Esophagus muscularis mucosa (tissue), 4 donors: ENCODE data around the gene HOXD4. TPM values are rescaled to one million over a fixed set of nuclear protein-coding genes. Genes with fewer than 3 reads are reported as not detected.
A peak's percentile ranks its signal among the peaks of the same experiment; 100 is the strongest.

Experiments used
- DNase-seq: peaks from one replicate; pipeline ENCODE4 v3.0.0-alpha.2; 2017; ENCODE audit errors: extremely low spot score
- H3K27ac ChIP-seq, 4 donors: fragments of 200-600 bp; sonication (generic); replicated peaks in 1 of 4; 1 replicate in 3 of 4; 2 replicates in 1 of 4; pipeline ENCODE4 v1.5.1; 2016 to 2019; ENCODE audit warnings: mild to moderate bottlenecking in 1 of 4
- H3K27me3 ChIP-seq, 4 donors: fragments of 200-600 bp; sonication (generic); one replicate each; pipeline versions ENCODE4 v1.5.1 to v1.6.0; 2016 to 2019
- H3K36me3 ChIP-seq, 4 donors: fragments of 200-600 bp; sonication (generic); one replicate each; pipeline ENCODE4 v1.5.1; 2016 to 2019
- H3K4me1 ChIP-seq, 4 donors: fragments of 200-600 bp; sonication (generic); one replicate each; pipeline ENCODE4 v1.5.1; 2016 to 2019
- H3K4me3 ChIP-seq, 4 donors: fragments of 200-600 bp; sonication (generic); 1 replicate in 2 of 4; 2 replicates in 2 of 4; pipeline ENCODE4 v1.5.1; 2016 to 2019; ENCODE audit warnings: mild to moderate bottlenecking in 4 of 4, moderate library complexity in 1 of 4
- H3K9me3 ChIP-seq, 4 donors: fragments of 200-600 bp; sonication (generic); 1 replicate in 3 of 4; 2 replicates in 1 of 4; pipeline ENCODE4 v1.5.1; 2016 to 2019
- CTCF ChIP-seq, 3 experiments: fragments of 200-600 bp in 2 of 3; fragments of 450-650 bp in 1 of 3; sonication (generic) in 2 of 3; IDR thresholded peaks; one replicate each; pipeline ENCODE4 v1.5.1; 2017 to 2019; ENCODE audit warnings: antibody characterized with exemption in 3 of 3, mild to moderate bottlenecking in 2 of 3, moderate library complexity in 1 of 3
- EP300 ChIP-seq: sonication (generic); formaldehyde crosslinking; IDR thresholded peaks from one replicate; pipeline ENCODE4 v1.6.1; 2017; ENCODE audit warnings: antibody characterized with exemption
- POLR2A ChIP-seq: fragments of 450-650 bp; IDR thresholded peaks from one replicate; pipeline ENCODE4 v1.6.1; 2017; ENCODE audit warnings: antibody characterized with exemption, moderate library complexity, mild to moderate bottlenecking, low read depth
- POLR2AphosphoS5 ChIP-seq, 2 donors: sonication (generic); formaldehyde crosslinking; IDR thresholded peaks; one replicate each; pipeline ENCODE4 v1.6.1; 2017; ENCODE audit warnings: antibody characterized with exemption in 2 of 2
- WGBS: methylation state at CpG from one replicate; pipeline ENCODE4 v1.1.5; 2018; 5-methylcytosine and 5-hydroxymethylcytosine counted together
- intact Hi-C: fragments of 100-400 bp; cut with DNase I; formaldehyde crosslinking; loops from one replicate; pipeline ENCODE4 v1.15.1; 2023
- total RNA-seq, 4 donors: library from RNA; depleted of rRNA; stranded (reverse); fragments of >200 nt; gene quantifications; one replicate each; pipeline versions ENCODE4 v1.1.0 to v1.2.1, GENCODE V29; 2016

The HOXD4 gene
- total RNA-seq, 4 donors from 2014 or later: 0.66 to 2.9 (median 1.9) TPM

GRCh38 chr2:176130147-176130956 is 21.0 kb upstream of the HOXD4 start:
- peak overlapping the region; percentile 56 to 78 (median 71) for H3K27ac ChIP-seq
- H3K4me1 ChIP-seq: peaks cover 14 to 49% (median 26%) of the 10 kb centered on the region in 4 donors
- peak overlapping the region; percentile 52 to 61 (median 53) for H3K4me3 ChIP-seq
- no peak for DNase-seq
- no peaks in the 10 kb centered on the region for H3K9me3 ChIP-seq
- peaks cover 0 to 100% (median 73%) of the 10 kb centered on the region in 4 donors for H3K27me3 ChIP-seq
- H3K36me3 ChIP-seq: no peaks in the 10 kb centered on the region
- intact Hi-C loops: no loop called here
- 6% methylated on average over 4 of the region's 100 CpGs for WGBS
- TF ChIP-seq CTCF (IDR thresholded peaks at IDR 0.05) (no peak), POLR2AphosphoS5 (IDR thresholded peaks at IDR 0.05) (no peak), EP300 (no peak), POLR2A (no peak)

- DNase-seq: no peak
- Histone ChIP-seq H3K9me3 (no peaks in the 10 kb centered on the region), H3K4me3 (peak overlapping the region; percentile 52 to 61 (median 53)), H3K4me1 (peaks cover 14 to 52% (median 29%) of the 10 kb centered on the region in 4 donors), H3K27me3 (peaks cover 1 to 100% (median 75%) of the 10 kb centered on the region in 4 donors), H3K27ac (peak overlapping the region; percentile 56 to 78 (median 71)), H3K36me3 (no peaks in the 10 kb centered on the region)
- 19% methylated on average over 15 of the region's 15 CpGs for whole genome bisulfite sequencing
- intact Hi-C loops: no loop called here
- TF ChIP-seq EP300 (no peak), CTCF (IDR thresholded peaks at IDR 0.05) (no peak), POLR2A (no peak), POLR2AphosphoS5 (IDR thresholded peaks at IDR 0.05) (no peak)
These were observed 20.1 kb upstream of the HOXD4 start for GRCh38 chr2:176130957-176131847.

- Histone ChIP-seq H3K27ac (peak overlapping the region in 2 of 4 donors; percentile 56 to 78), H3K36me3 (no peaks in the 10 kb centered on the region), H3K9me3 (no peaks in the 10 kb centered on the region), H3K4me3 (peak overlapping the region in 3 of 4 donors; percentile 6 to 61 (median 54)), H3K27me3 (peaks cover 6 to 100% (median 77%) of the 10 kb centered on the region in 4 donors), H3K4me1 (peaks cover 18 to 57% (median 35%) of the 10 kb centered on the region in 4 donors)
- intact Hi-C loops: no loop called here
- TF ChIP-seq EP300 (no peak), POLR2AphosphoS5 (IDR thresholded peaks at IDR 0.05) (no peak), CTCF (IDR thresholded peaks at IDR 0.05) (no peak), POLR2A (no peak)
- WGBS: 31% methylated on average over 4 of the region's 4 CpGs
- DNase-seq: no peak
These were observed 19.5 kb upstream of the HOXD4 start for GRCh38 chr2:176131848-176132158.

- H3K36me3 ChIP-seq: no peaks in the 10 kb centered on the region
- no peaks in the 10 kb centered on the region for H3K9me3 ChIP-seq
- H3K4me3 ChIP-seq: peak overlapping the region; percentile 6 to 61 (median 32)
- 19% methylated on average over 33 of the region's 33 CpGs for WGBS
- peaks cover 6 to 100% (median 83%) of the 10 kb centered on the region in 4 donors for H3K27me3 ChIP-seq
- TF ChIP-seq CTCF (IDR thresholded peaks at IDR 0.05): no peak
- no peak for TF ChIP-seq POLR2AphosphoS5 (IDR thresholded peaks at IDR 0.05)
- TF ChIP-seq POLR2A: no peak
- no peak for TF ChIP-seq EP300
- DNase-seq: no peak
- H3K27ac ChIP-seq: no peak overlapping the region
- intact Hi-C loops: no loop called here
- H3K4me1 ChIP-seq: peaks cover 19 to 56% (median 35%) of the 10 kb centered on the region in 4 donors
These were observed 18.9 kb upstream of the HOXD4 start for GRCh38 chr2:176132205-176133171.
